Endothelial cell of umbilical vein (primary cell): ENCODE results near the gene SLC1A3. TPM values are rescaled to one million over a fixed set of nuclear protein-coding genes. Genes with fewer than 3 reads are reported as not detected.
"Not testable (repeated sequence)": the region's sequence is repeated elsewhere in the genome, so short reads cannot be mapped to it uniquely, and the experiment has no call there.

Experiments used
- BruUV-seq: library from RNA; stranded (reverse); fragments of 400-500 nt; replicated peaks from 2 replicates; lab custom pipeline; 2021; lab: Mats Ljungman, UMichigan
- CTCF ChIA-PET: fragments of 300-600, 350-600 bp; sonication (Branson Sonifier 250); formaldehyde crosslinking; loops from one replicate; lab custom pipeline; 2021; ENCODE audit warnings: antibody characterized with exemption, inconsistent platforms; lab: Charles Lee
- POLR2A ChIA-PET: fragments of 300-600, 350-600 bp; sonication (Branson Sonifier 250); formaldehyde crosslinking; loops from one replicate; lab custom pipeline; 2021; ENCODE audit warnings: antibody characterized with exemption, inconsistent platforms; lab: Charles Lee
- DNase-seq: peaks from one replicate; pipeline ENCODE4 v3.0.0-alpha.2; 2011; ENCODE audit warnings: low read depth, low spot score
- FAIRE-seq: peaks from 2 replicates; lab custom pipeline; 2011; peaks lifted over from hg19 to GRCh38; lab: Jason Lieb, UNC
- H2AFZ ChIP-seq: 2 replicates; pipeline ENCODE4 v1.6.0; 2012; ENCODE audit warnings: low read depth, low read length, control low read depth, inconsistent platforms
- H3K27ac ChIP-seq: 2 replicates; pipeline ENCODE4 v1.5.1; 2011; ENCODE audit warnings: low read depth, mild to moderate bottlenecking, control low read depth, low read length, moderate library complexity; ENCODE audit not compliant: insufficient read depth
- H3K27me3 ChIP-seq, 2 experiments: 2 replicates each; pipeline versions ENCODE4 v1.6.0 to v1.6.1; 2011; ENCODE audit warnings: low read length in 2 of 2, mixed read lengths in 1 of 2; ENCODE audit not compliant: control insufficient read depth in 2 of 2, insufficient read depth in 2 of 2
- H3K36me3 ChIP-seq, 2 experiments: 2 replicates in 1 of 2; 3 replicates in 1 of 2; pipeline ENCODE4 v1.5.1; 2011; ENCODE audit warnings: low read length in 2 of 2, mild to moderate bottlenecking in 1 of 2, moderate library complexity in 1 of 2; ENCODE audit not compliant: control insufficient read depth in 2 of 2, insufficient read depth in 2 of 2; ENCODE audit errors: extremely low read depth in 1 of 2
- H3K4me1 ChIP-seq: 3 replicates; pipeline ENCODE4 v1.5.1; 2011; ENCODE audit warnings: mild to moderate bottlenecking, low read length; ENCODE audit not compliant: control insufficient read depth, insufficient read depth; ENCODE audit errors: extremely low read depth
- H3K4me2 ChIP-seq: 2 replicates; pipeline ENCODE4 v1.6.1; 2011; ENCODE audit warnings: low read length, control low read depth, mixed read lengths; ENCODE audit not compliant: insufficient read depth
- H3K4me3 ChIP-seq, 3 experiments: fragments of 200-600 bp in 1 of 3; sonication (generic), shearing (Covaris generic) in 1 of 3; replicated peaks in 1 of 3; 2 replicates each; pipeline ENCODE4 v1.5.1; 2011 to 2016; ENCODE audit warnings: control low read depth in 3 of 3, low read length in 3 of 3, mild to moderate bottlenecking in 2 of 3, inconsistent platforms in 1 of 3, low read depth in 1 of 3, moderate library complexity in 1 of 3; ENCODE audit not compliant: insufficient read depth in 1 of 3
- H3K79me2 ChIP-seq: 2 replicates; pipeline ENCODE4 v1.6.0; 2012; ENCODE audit warnings: low read length, inconsistent platforms; ENCODE audit not compliant: control insufficient read depth, insufficient read depth
- H3K9ac ChIP-seq: replicated peaks from 2 replicates; pipeline ENCODE3; 2011; ENCODE audit warnings: low read length, control low read depth; ENCODE audit not compliant: insufficient read depth; ENCODE audit errors: extremely low read depth
- H3K9me1 ChIP-seq: replicated peaks from 3 replicates; pipeline ENCODE4 v1.6.0; 2011; ENCODE audit warnings: mild to moderate bottlenecking, low read length; ENCODE audit not compliant: control insufficient read depth, insufficient read depth; ENCODE audit errors: extremely low read depth
- H3K9me3 ChIP-seq: replicated peaks from 2 replicates; pipeline ENCODE4 v1.5.1; 2012; ENCODE audit warnings: low read length, inconsistent platforms; ENCODE audit not compliant: control insufficient read depth, insufficient read depth
- H4K20me1 ChIP-seq: replicated peaks from 2 replicates; pipeline ENCODE3; 2011; ENCODE audit warnings: mild to moderate bottlenecking, low read length; ENCODE audit not compliant: control insufficient read depth, insufficient read depth; ENCODE audit errors: extremely low read depth
- CTCF ChIP-seq, 2 donors: IDR thresholded peaks; 1 replicate in 1 of 2; 2 replicates in 1 of 2; pipeline ENCODE4 v1.5.1; 2011; ENCODE audit warnings: low read length in 2 of 2, mild to moderate bottlenecking in 2 of 2, moderate library complexity in 2 of 2, control low read depth in 1 of 2, inconsistent platforms in 1 of 2, low read depth in 1 of 2; ENCODE audit not compliant: insufficient read depth in 1 of 2; ENCODE audit errors: extremely low read depth in 1 of 2
- EZH2 ChIP-seq: IDR thresholded peaks from 2 replicates; pipeline ENCODE4 v1.6.1; 2012; ENCODE audit warnings: borderline replicate concordance, low read depth, mild to moderate bottlenecking, moderate library complexity, low read length, inconsistent platforms; ENCODE audit not compliant: severe bottlenecking
- FOS ChIP-seq: IDR thresholded peaks from 2 replicates; pipeline ENCODE4 v1.6.1; 2011; ENCODE audit warnings: mild to moderate bottlenecking, low read length, moderate library complexity, borderline replicate concordance; ENCODE audit not compliant: insufficient read depth
- GATA2 ChIP-seq: IDR thresholded peaks from 2 replicates; pipeline ENCODE4 v1.7.0; 2011; ENCODE audit warnings: low read depth, mild to moderate bottlenecking, moderate library complexity, mixed read lengths, low read length; ENCODE audit not compliant: insufficient read length, insufficient read depth
- JUN ChIP-seq: IDR thresholded peaks from 2 replicates; pipeline ENCODE4 v1.6.1; 2011; ENCODE audit warnings: borderline replicate concordance, low read depth; ENCODE audit not compliant: insufficient read length, insufficient read depth
- MAX ChIP-seq: IDR thresholded peaks from 2 replicates; pipeline ENCODE4 v1.6.1; 2011; ENCODE audit not compliant: insufficient read depth, insufficient read length
- MYC ChIP-seq: IDR thresholded peaks from one replicate; pipeline ENCODE4 v1.6.1; 2011; ENCODE audit warnings: mild to moderate bottlenecking, low read depth, low read length
- POLR2A ChIP-seq: IDR thresholded peaks from 2 replicates; pipeline ENCODE4 v1.6.1; 2012; ENCODE audit warnings: low read depth, mild to moderate bottlenecking, control low read depth, low read length
- POLR2AphosphoS5 ChIP-seq: IDR thresholded peaks from 2 replicates; pipeline ENCODE4 v1.6.1; 2012; ENCODE audit warnings: low read depth, mild to moderate bottlenecking, control low read depth, low read length, moderate library complexity; ENCODE audit not compliant: insufficient read depth
- dilution Hi-C: fragments of 300-500 bp; cut with MboI; formaldehyde crosslinking; loops from one replicate; pipeline ENCODE4 v1.15.0; 2019; ENCODE audit warnings: low sequenced_read_pairs; ENCODE audit not compliant: extremely low pct_ligation_motif_present
- intact Hi-C: fragments of 100-400 bp; cut with micrococcal nuclease; formaldehyde crosslinking; loops from one replicate; pipeline ENCODE4 v1.10.0; 2022
- polyA plus RNA-seq, 4 experiments: library from polyadenylated mRNA; depleted of rRNA in 3 of 4; stranded (reverse) in 3 of 4; unstranded in 1 of 4; fragments of >200 nt; gene quantifications; 2 replicates each; pipeline versions ENCODE4 v1.2.1 to v1.2.3, GENCODE V29; 2011 to 2012; ENCODE audit warnings: missing spikeins in 1 of 4
- total RNA-seq: library from RNA; stranded (reverse); gene quantifications from 2 replicates; pipeline ENCODE4 v1.2.3, GENCODE V29; 2021

Gene SLC1A3
- total and polyA plus RNA-seq, 2 donors (not counting 3 experiments of a cell fraction or from before 2014, with no cell fraction given), result 0.36 TPM; not detected in 1

GRCh38 chr5:36575361-36575781 is 31.0 kb upstream of the SLC1A3 start:
- H3K9me3 ChIP-seq, result no peaks in the 10 kb centered on the region
- dilution Hi-C loops, result no loop called here
- no TSS peak for BruUV-seq
- peak overlapping the region in 1 of 3 experiments; percentile 26 for H3K4me3 ChIP-seq
- H3K36me3 ChIP-seq, result no peaks in the 10 kb centered on the region
- POLR2A ChIA-PET, result interaction anchor here (1.0 to 1.1 kb wide), 2 partner anchors 9 to 29 kb away, joined by 3 read pairs; no protein-coding TSS in a partner anchor
- peaks cover 29% of the 10 kb centered on the region for H3K4me1 ChIP-seq
- TF ChIP-seq FOS (peak; percentile 65), POLR2AphosphoS5 (peak; percentile 37), GATA2 (no peak), JUN (peak; percentile 76)
- peak overlapping the region; percentile 70 for H2AFZ ChIP-seq
- H3K79me2 ChIP-seq, result no peaks in the 10 kb centered on the region
- H3K9me1 ChIP-seq, result no peaks in the 10 kb centered on the region
- intact Hi-C loops, result loop anchor here (1.0 to 10.0 kb wide), 2 partner anchors 31 to 331 kb away; partner anchors contain the start of genes NADK2 and SLC1A3
- no peaks in the 10 kb centered on the region for H3K27me3 ChIP-seq
- H3K9ac ChIP-seq, result peak overlapping the region; percentile 69
- H3K27ac ChIP-seq, result peak overlapping the region; percentile 92
- DNase-seq (peak; percentile 86), FAIRE-seq (peak; percentile 73)
- CTCF ChIA-PET, result interaction anchor here (0.7 to 1.9 kb wide), 11 partner anchors 9 to 118 kb away, joined by 3 to 5 read pairs (median 4); partner anchors contain the start of gene SLC1A3
- H3K4me2 ChIP-seq, result peak overlapping the region; percentile 84
- H4K20me1 ChIP-seq, result no peaks in the 10 kb centered on the region

GRCh38 chr5:36576721-36577120 is 29.7 kb upstream of the SLC1A3 start:
- TF ChIP-seq POLR2A, result no peak
- TF ChIP-seq FOS, result no peak
- no peak for TF ChIP-seq JUN
- TF ChIP-seq EZH2, result no peak
- no peak for TF ChIP-seq MYC
- no peak for TF ChIP-seq CTCF (IDR thresholded peaks at IDR 0.05; ENCODE audit: extremely low read depth in 1 of 2, insufficient read depth in 1 of 2, low read depth in 1 of 2, low read length in 2 of 2)
- TF ChIP-seq MAX, result no peak
- TF ChIP-seq GATA2, result no peak
- no peak for TF ChIP-seq POLR2AphosphoS5
- Histone ChIP-seq H3K4me1 (peaks cover 29% of the 10 kb centered on the region), H3K9me1 (no peaks in the 10 kb centered on the region), H2AFZ (no peak overlapping the region), H3K79me2 (no peaks in the 10 kb centered on the region), H3K9ac (no peak overlapping the region), H3K4me3 (no peak overlapping the region), H3K9me3 (no peaks in the 10 kb centered on the region), H4K20me1 (no peaks in the 10 kb centered on the region), H3K36me3 (no peaks in the 10 kb centered on the region), H3K27me3 (peaks cover 0 to 2% of the 10 kb centered on the region in 2 experiments), H3K27ac (no peak overlapping the region), H3K4me2 (no peak overlapping the region)
- intact Hi-C loops, result loop anchor here (2.0 to 10.0 kb wide), 2 partner anchors 70 to 332 kb away; partner anchors contain the start of gene NADK2
- FAIRE-seq (no peak), DNase-seq (no peak)
- POLR2A ChIA-PET, result no interaction called here
- dilution Hi-C loops, result no loop called here
- CTCF ChIA-PET, result no interaction called here
- BruUV-seq, result no TSS peak

- FAIRE-seq, BruUV-seq, H3K4me2 ChIP-seq, H2AFZ ChIP-seq, H3K27me3 ChIP-seq, H3K4me1 ChIP-seq, H3K9me1 ChIP-seq, dilution Hi-C loops, DNase-seq, H4K20me1 ChIP-seq, H3K27ac ChIP-seq, POLR2A ChIA-PET, H3K79me2 ChIP-seq, H3K9me3 ChIP-seq, H3K9ac ChIP-seq, H3K36me3 ChIP-seq, CTCF ChIA-PET, H3K4me3 ChIP-seq: not testable (repeated sequence)
- intact Hi-C loops, result loop anchor here (10.0 kb wide), 1 partner anchor 335 kb away; the partner anchor contains the start of gene NADK2
These were observed 26.5 kb upstream of the SLC1A3 start for GRCh38 chr5:36579858-36580257.
